Hepatocyte (in vitro differentiated cells): ENCODE measurements around the gene EFCAB6. TPM values are rescaled to one million over a fixed set of nuclear protein-coding genes. Genes with fewer than 3 reads are reported as not detected.

Experiments
- DNase-seq: peaks from one replicate; pipeline ENCODE4 v3.0.0-alpha.2; 2016; ENCODE audit warnings: low spot score
- H2AFZ ChIP-seq: fragments of 200-600 bp; sonication (generic); 2 replicates; pipeline ENCODE4 v1.6.0; 2016; ENCODE audit warnings: antibody characterized with exemption, mild to moderate bottlenecking
- H3K27ac ChIP-seq: fragments of 200-600 bp; sonication (generic); 2 replicates; pipeline ENCODE4 v1.5.1; 2016; ENCODE audit warnings: mild to moderate bottlenecking
- H3K27me3 ChIP-seq: fragments of 200-600 bp; sonication (generic); 2 replicates; pipeline ENCODE4 v1.6.1; 2016
- H3K36me3 ChIP-seq: fragments of 200-600 bp; sonication (generic); replicated peaks from 2 replicates; pipeline ENCODE4 v1.5.1; 2016; ENCODE audit warnings: low read depth; ENCODE audit not compliant: insufficient read depth
- H3K4me1 ChIP-seq: fragments of 200-600 bp; sonication (generic); 2 replicates; pipeline ENCODE4 v1.5.1; 2016; ENCODE audit warnings: mild to moderate bottlenecking, moderate library complexity; ENCODE audit not compliant: insufficient read depth
- H3K4me2 ChIP-seq: fragments of 200-600 bp; sonication (generic); 2 replicates; pipeline ENCODE4 v1.6.0; 2016
- H3K4me3 ChIP-seq: fragments of 200-600 bp; sonication (generic); 2 replicates; pipeline ENCODE4 v1.5.1; 2016; ENCODE audit warnings: mild to moderate bottlenecking
- H3K79me2 ChIP-seq: fragments of 200-600 bp; sonication (generic); 2 replicates; pipeline ENCODE4 v1.6.0; 2017; ENCODE audit warnings: mild to moderate bottlenecking
- H3K9me2 ChIP-seq: fragments of 200-600 bp; sonication (generic); replicated peaks from 2 replicates; pipeline ENCODE4 v1.6.0; 2017; ENCODE audit warnings: mild to moderate bottlenecking; ENCODE audit not compliant: insufficient read depth
- H3K9me3 ChIP-seq: fragments of 200-600 bp; sonication (generic); 2 replicates; pipeline ENCODE4 v1.5.1; 2016; ENCODE audit warnings: low read depth, mild to moderate bottlenecking
- H4K20me1 ChIP-seq: fragments of 200-600 bp; sonication (generic); 2 replicates; pipeline ENCODE4 v1.6.0; 2016; ENCODE audit warnings: mild to moderate bottlenecking; ENCODE audit not compliant: insufficient read depth, poor library complexity, severe bottlenecking
- CTCF ChIP-seq: fragments of 200-600 bp; sonication (generic); IDR thresholded peaks from 2 replicates; pipeline ENCODE4 v1.5.1; 2016; ENCODE audit warnings: antibody characterized with exemption, mild to moderate bottlenecking; ENCODE audit not compliant: poor library complexity
- EZH2 ChIP-seq: fragments of 200-600 bp; sonication (generic); IDR thresholded peaks from 2 replicates; pipeline ENCODE4 v1.6.1; 2016; ENCODE audit warnings: antibody characterized with exemption, mild to moderate bottlenecking, borderline replicate concordance
- EZH2phosphoT487 ChIP-seq: fragments of 200-600 bp; sonication (generic); IDR thresholded peaks from one replicate; pipeline ENCODE4 v1.6.1; 2018; ENCODE audit warnings: antibody characterized with exemption, mild to moderate bottlenecking, low read depth, moderate library complexity; ENCODE audit not compliant: unreplicated experiment, severe bottlenecking
- WGBS: methylation state at CpG from one replicate; pipeline ENCODE4 v1.1.6; 2016; ENCODE audit warnings: low lambda C conversion rate; ENCODE audit errors: missing lambda C conversion rate; 5-methylcytosine and 5-hydroxymethylcytosine counted together
- polyA plus RNA-seq: library from polyadenylated mRNA; unstranded; fragments of >200 nt; fragmentation: Nextera tagmentation; extraction: Ambion mirVana; gene quantifications from 2 replicates; pipeline ENCODE4 v1.2.1, GENCODE V29; 2016
- total RNA-seq: library from RNA; depleted of rRNA; stranded (reverse); fragments of >200 nt; gene quantifications from 2 replicates; pipeline ENCODE4 v1.2.3, GENCODE V29; 2014

The EFCAB6 gene
- total and polyA plus RNA-seq, 2 experiments from 2014 or later: 0.59 to 2.1 TPM

- Histone ChIP-seq H3K9me2 (no peaks in the 10 kb centered on the region), H3K4me3 (no peak overlapping the region), H3K79me2 (no peaks in the 10 kb centered on the region), H3K4me2 (no peak overlapping the region), H3K27ac (no peak overlapping the region), H4K20me1 (no peaks in the 10 kb centered on the region), H2AFZ (no peak overlapping the region), H3K36me3 (no peaks in the 10 kb centered on the region), H3K4me1 (no peaks in the 10 kb centered on the region), H3K9me3 (no peaks in the 10 kb centered on the region), H3K27me3 (no peaks in the 10 kb centered on the region)
- TF ChIP-seq EZH2: no peak
- no peak for TF ChIP-seq EZH2phosphoT487
- no peak for TF ChIP-seq CTCF
- DNase-seq: no peak
- WGBS: 91% methylated on average over 10 of the region's 10 CpGs
Observed at GRCh38 chr22:43625242-43625641, 186.9 kb downstream of the EFCAB6 start.

DNA sequence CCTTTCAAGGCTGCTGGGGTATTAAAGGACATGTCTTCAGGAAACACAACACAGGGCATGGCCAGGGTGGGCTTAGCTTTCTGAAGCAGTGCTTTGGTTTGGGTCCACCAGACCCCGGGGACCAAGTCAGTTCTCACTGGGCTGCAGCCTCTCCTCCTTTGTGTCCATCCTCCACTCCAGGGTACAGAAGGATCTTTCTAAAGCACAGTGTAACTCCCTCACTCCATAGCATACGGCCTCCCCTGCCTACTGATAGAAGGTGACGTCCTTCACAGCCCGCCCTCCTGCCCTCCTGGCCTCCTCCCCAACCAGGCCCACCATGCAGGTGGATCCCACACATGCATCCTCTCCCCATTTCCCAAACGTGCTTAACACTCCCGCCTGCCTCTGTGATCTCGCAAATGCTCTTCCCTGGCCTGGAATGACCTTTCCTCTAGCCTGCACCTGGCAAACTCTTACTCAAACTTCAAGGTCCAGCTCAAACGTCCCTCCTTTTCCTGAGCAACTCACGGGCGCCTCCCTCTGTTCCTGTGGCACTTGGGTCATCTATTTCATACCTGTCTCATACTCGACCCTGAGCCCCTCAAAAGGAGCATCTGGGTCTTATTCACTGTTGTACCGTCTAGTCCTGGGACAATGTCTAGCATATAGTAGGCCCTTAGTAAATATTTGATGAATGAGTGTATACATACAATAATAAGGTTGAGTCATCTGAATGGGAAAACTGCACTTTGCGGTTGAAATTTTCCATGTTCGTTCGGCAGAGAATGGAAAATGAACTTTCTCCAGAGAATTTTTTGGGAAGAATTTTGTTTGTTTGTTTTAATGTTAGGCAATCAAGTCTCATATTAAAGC is 187.7 kb downstream of the EFCAB6 start:
- no peaks in the 10 kb centered on the region for H3K27me3 ChIP-seq
- no peaks in the 10 kb centered on the region for H3K9me2 ChIP-seq
- no peaks in the 10 kb centered on the region for H3K4me1 ChIP-seq
- no peak overlapping the region for H3K27ac ChIP-seq
- H3K4me2 ChIP-seq: no peak overlapping the region
- no peaks in the 10 kb centered on the region for H3K36me3 ChIP-seq
- no peak overlapping the region for H3K4me3 ChIP-seq
- DNase-seq: no peak
- H2AFZ ChIP-seq: no peak overlapping the region
- TF ChIP-seq CTCF (no peak), EZH2phosphoT487 (no peak), EZH2 (no peak)
- H3K9me3 ChIP-seq: no peaks in the 10 kb centered on the region
- no peaks in the 10 kb centered on the region for H3K79me2 ChIP-seq
- WGBS: 82% methylated on average over 13 of the region's 15 CpGs
- no peaks in the 10 kb centered on the region for H4K20me1 ChIP-seq

GRCh38 chr22:43622886-43623285 is 189.2 kb downstream of the EFCAB6 start:
- H3K79me2 ChIP-seq: no peaks in the 10 kb centered on the region
- WGBS: 90% methylated on average over 4 of the region's 4 CpGs
- no peaks in the 10 kb centered on the region for H3K9me2 ChIP-seq
- H3K9me3 ChIP-seq: no peaks in the 10 kb centered on the region
- no peaks in the 10 kb centered on the region for H3K4me1 ChIP-seq
- DNase-seq: no peak
- TF ChIP-seq EZH2 (no peak), CTCF (no peak), EZH2phosphoT487 (no peak)
- H2AFZ ChIP-seq: no peak overlapping the region
- no peaks in the 10 kb centered on the region for H3K27me3 ChIP-seq
- H3K4me3 ChIP-seq: no peak overlapping the region
- no peaks in the 10 kb centered on the region for H4K20me1 ChIP-seq
- no peaks in the 10 kb centered on the region for H3K36me3 ChIP-seq
- H3K27ac ChIP-seq: no peak overlapping the region
- no peak overlapping the region for H3K4me2 ChIP-seq
